Natural killer cell (primary cell): ENCODE measurements around the gene KNCN. TPM values are rescaled to one million over a fixed set of nuclear protein-coding genes. Genes with fewer than 3 reads are reported as not detected.

Experiments
- ATAC-seq, 3 donors: fragments of 150-1000 bp in 2 of 3; fragments of 200-7000 bp in 1 of 3; cut with Tn5 transposase; 1 replicate in 1 of 3; 2 replicates in 2 of 3; pipeline ENCODE4 v1.10.0; 2021; ENCODE audit warnings: mild to moderate bottlenecking in 2 of 3, moderate library complexity in 2 of 3
- DNase-seq, 2 donors: peaks; one replicate each; pipeline versions ENCODE4 v3.0.0 to v3.0.0-alpha.2; 2013 to 2021; ENCODE audit warnings: mixed read lengths in 1 of 2
- H3K27ac ChIP-seq: one replicate; pipeline ENCODE4 v1.5.1; 2013; ENCODE audit warnings: mild to moderate bottlenecking, low read length
- H3K27me3 ChIP-seq: one replicate; pipeline ENCODE4 v1.6.1; 2013; ENCODE audit warnings: low read length; ENCODE audit not compliant: control insufficient read depth, insufficient read depth
- H3K36me3 ChIP-seq: one replicate; pipeline ENCODE4 v1.6.1; 2013; ENCODE audit warnings: low read length; ENCODE audit not compliant: control insufficient read depth, insufficient read depth
- H3K4me1 ChIP-seq: one replicate; pipeline ENCODE4 v1.6.1; 2013; ENCODE audit warnings: low read length; ENCODE audit not compliant: control insufficient read depth, insufficient read depth
- H3K4me3 ChIP-seq: one replicate; pipeline ENCODE4 v1.5.1; 2013; ENCODE audit warnings: low read length
- H3K9me3 ChIP-seq: one replicate; pipeline ENCODE4 v1.6.1; 2013; ENCODE audit warnings: low read length; ENCODE audit not compliant: control insufficient read depth, insufficient read depth
- H3K27ac Mint-ChIP-seq, 2 donors: one replicate each; pipeline ENCODE4 v1.8.0; 2022; ENCODE audit warnings: mild to moderate bottlenecking in 2 of 2, mixed read lengths in 2 of 2, moderate library complexity in 1 of 2
- H3K27me3 Mint-ChIP-seq, 2 donors: one replicate each; pipeline ENCODE4 v1.8.0; 2022; ENCODE audit warnings: low read depth in 2 of 2, mixed read lengths in 2 of 2
- H3K36me3 Mint-ChIP-seq: one replicate; pipeline ENCODE4 v1.8.0; 2022; ENCODE audit warnings: mixed read lengths
- H3K4me1 Mint-ChIP-seq, 2 donors: one replicate each; pipeline ENCODE4 v1.8.0; 2022; ENCODE audit warnings: mixed read lengths in 2 of 2
- H3K4me3 Mint-ChIP-seq: one replicate; pipeline ENCODE4 v1.8.0; 2022; ENCODE audit warnings: mild to moderate bottlenecking, moderate library complexity, mixed read lengths
- H3K9me3 Mint-ChIP-seq, 2 donors: one replicate each; pipeline ENCODE4 v1.8.0; 2022; ENCODE audit warnings: mixed read lengths in 2 of 2
- WGBS: methylation state at CpG from one replicate; pipeline ENCODE4 v1.1.7; 2013; ENCODE audit warnings: missing lambda C conversion rate; ENCODE audit not compliant: insufficient coverage; 5-methylcytosine and 5-hydroxymethylcytosine counted together
- intact Hi-C: fragments of 100-400 bp; cut with micrococcal nuclease; formaldehyde crosslinking; loops from one replicate; pipeline ENCODE4 v1.14.2; 2022
- total RNA-seq, 4 donors: library from RNA; stranded (reverse); fragments of 120-200 nt in 1 of 4; gene quantifications; one replicate each; pipeline versions ENCODE4 v1.2.3 to v1.2.4, GENCODE V29; 2013 to 2022
- TF ChIP-seq, protein P1 (sequence below): fragments of 200-600 bp; IDR thresholded peaks from one replicate; pipeline ENCODE4 v1.8.0; 2022; ENCODE audit warnings: antibody characterized with exemption

The KNCN gene
- total RNA-seq, 3 donors from 2014 or later (not counting 1 experiment from before 2014, with no cell fraction given) = 0.20 TPM; not detected in 2

- no peak overlapping the region for H3K4me3 Mint-ChIP-seq
- no peak overlapping the region for H3K27ac Mint-ChIP-seq
- H3K36me3 ChIP-seq = peaks cover 26% of the 10 kb centered on the region
Measured at GRCh38 chr1:46568461-46568891, 17.0 kb upstream of the KNCN start.

GRCh38 chr1:46563341-46563740 is 11.9 kb upstream of the KNCN start:
- Histone ChIP-seq H3K36me3 (peaks cover 51% of the 10 kb centered on the region), H3K9me3 (no peaks in the 10 kb centered on the region), H3K4me1 (no peaks in the 10 kb centered on the region), H3K27ac (no peak overlapping the region), H3K27me3 (no peaks in the 10 kb centered on the region), H3K4me3 (no peak overlapping the region)
- H3K27me3 Mint-ChIP-seq = no peaks in the 10 kb centered on the region
- no peak overlapping the region for H3K27ac Mint-ChIP-seq
- H3K4me3 Mint-ChIP-seq = no peak overlapping the region
- TF ChIP-seq, protein P1, sequence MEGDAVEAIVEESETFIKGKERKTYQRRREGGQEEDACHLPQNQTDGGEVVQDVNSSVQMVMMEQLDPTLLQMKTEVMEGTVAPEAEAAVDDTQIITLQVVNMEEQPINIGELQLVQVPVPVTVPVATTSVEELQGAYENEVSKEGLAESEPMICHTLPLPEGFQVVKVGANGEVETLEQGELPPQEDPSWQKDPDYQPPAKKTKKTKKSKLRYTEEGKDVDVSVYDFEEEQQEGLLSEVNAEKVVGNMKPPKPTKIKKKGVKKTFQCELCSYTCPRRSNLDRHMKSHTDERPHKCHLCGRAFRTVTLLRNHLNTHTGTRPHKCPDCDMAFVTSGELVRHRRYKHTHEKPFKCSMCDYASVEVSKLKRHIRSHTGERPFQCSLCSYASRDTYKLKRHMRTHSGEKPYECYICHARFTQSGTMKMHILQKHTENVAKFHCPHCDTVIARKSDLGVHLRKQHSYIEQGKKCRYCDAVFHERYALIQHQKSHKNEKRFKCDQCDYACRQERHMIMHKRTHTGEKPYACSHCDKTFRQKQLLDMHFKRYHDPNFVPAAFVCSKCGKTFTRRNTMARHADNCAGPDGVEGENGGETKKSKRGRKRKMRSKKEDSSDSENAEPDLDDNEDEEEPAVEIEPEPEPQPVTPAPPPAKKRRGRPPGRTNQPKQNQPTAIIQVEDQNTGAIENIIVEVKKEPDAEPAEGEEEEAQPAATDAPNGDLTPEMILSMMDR = no peak
- H3K4me1 Mint-ChIP-seq = no peaks in the 10 kb centered on the region
- ATAC-seq (no peak), DNase-seq (no peak)
- intact Hi-C loops = no loop called here
- peaks cover 6% of the 10 kb centered on the region for H3K36me3 Mint-ChIP-seq
- 96% methylated on average over 3 of the region's 4 CpGs for WGBS
- H3K9me3 Mint-ChIP-seq = no peaks in the 10 kb centered on the region

More at GRCh38 chr1:46568461-46568891, 17.0 kb upstream of the KNCN start:
- no peak for DNase-seq
- WGBS = 95% methylated on average over 6 of the region's 6 CpGs
- no peak overlapping the region for H3K27ac ChIP-seq
- intact Hi-C loops = no loop called here
- Mint-ChIP-seq H3K27me3 (no peaks in the 10 kb centered on the region), H3K36me3 (peaks cover 7% of the 10 kb centered on the region), H3K4me1 (no peaks in the 10 kb centered on the region), H3K9me3 (no peaks in the 10 kb centered on the region)
- H3K4me3 ChIP-seq = no peak overlapping the region
- no peaks in the 10 kb centered on the region for H3K4me1 ChIP-seq
- H3K9me3 ChIP-seq = no peaks in the 10 kb centered on the region
- ATAC-seq = no peak
- TF ChIP-seq, protein P1 = no peak
- no peaks in the 10 kb centered on the region for H3K27me3 ChIP-seq

DNA sequence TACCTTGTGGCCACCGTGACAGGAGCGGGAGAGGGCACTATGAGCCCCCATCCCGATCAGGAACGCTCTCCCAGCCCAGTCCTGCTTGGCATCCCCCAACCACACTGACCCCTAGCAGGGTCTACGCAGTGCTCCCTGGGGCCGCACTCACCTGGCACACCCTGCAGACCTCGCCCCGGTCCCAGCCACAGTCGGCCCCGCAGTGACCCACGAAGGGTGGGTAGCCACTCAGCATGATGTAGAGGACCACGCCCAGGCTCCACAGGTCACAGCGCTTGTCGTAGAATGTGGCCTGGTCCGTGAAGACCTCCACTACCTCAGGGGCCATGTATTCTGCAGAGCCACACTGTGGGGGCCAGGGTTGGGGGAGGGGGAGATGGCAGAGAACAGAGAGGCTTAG is 11.1 kb upstream of the KNCN start:
- H3K9me3 Mint-ChIP-seq = no peaks in the 10 kb centered on the region
- TF ChIP-seq, protein P1 = no peak
- Histone ChIP-seq H3K27ac (no peak overlapping the region), H3K27me3 (no peaks in the 10 kb centered on the region), H3K36me3 (peaks cover 47% of the 10 kb centered on the region), H3K4me1 (no peaks in the 10 kb centered on the region), H3K4me3 (no peak overlapping the region), H3K9me3 (no peaks in the 10 kb centered on the region)
- WGBS = 98% methylated on average over 15 of the region's 15 CpGs
- H3K27me3 Mint-ChIP-seq = no peaks in the 10 kb centered on the region
- H3K27ac Mint-ChIP-seq = no peak overlapping the region
- no peak for ATAC-seq
- H3K4me3 Mint-ChIP-seq = no peak overlapping the region
- no peaks in the 10 kb centered on the region for H3K4me1 Mint-ChIP-seq
- H3K36me3 Mint-ChIP-seq = peaks cover 6% of the 10 kb centered on the region
- intact Hi-C loops = no loop called here
- no peak for DNase-seq

GRCh38 chr1:46558966-46559365 is 7.5 kb upstream of the KNCN start:
- peaks cover 7% of the 10 kb centered on the region for H3K36me3 Mint-ChIP-seq
- DNase-seq (no peak), ATAC-seq (no peak)
- TF ChIP-seq, protein P1 = no peak
- no peaks in the 10 kb centered on the region for H3K9me3 ChIP-seq
- H3K4me3 ChIP-seq = no peak overlapping the region
- no peaks in the 10 kb centered on the region for H3K9me3 Mint-ChIP-seq
- intact Hi-C loops = no loop called here
- no peak overlapping the region for H3K4me3 Mint-ChIP-seq
- H3K27me3 ChIP-seq = no peaks in the 10 kb centered on the region
- no peak overlapping the region for H3K27ac ChIP-seq
- 97% methylated on average over 8 of the region's 8 CpGs for WGBS
- no peaks in the 10 kb centered on the region for H3K4me1 ChIP-seq
- H3K36me3 ChIP-seq = peaks cover 32% of the 10 kb centered on the region
- no peak overlapping the region for H3K27ac Mint-ChIP-seq
- H3K4me1 Mint-ChIP-seq = no peaks in the 10 kb centered on the region
- no peaks in the 10 kb centered on the region for H3K27me3 Mint-ChIP-seq
